ENCODE measurements around the gene CDKN2D. TPM values are rescaled to one million over a fixed set of nuclear protein-coding genes. Genes with fewer than 3 reads are reported as not detected.

Gene CDKN2D
- 4.8 to 6.0 TPM (median 5.3 TPM) in 5 replicates for total RNA-seq (2022; extraction: Qiagen RNA extraction)

DNA sequence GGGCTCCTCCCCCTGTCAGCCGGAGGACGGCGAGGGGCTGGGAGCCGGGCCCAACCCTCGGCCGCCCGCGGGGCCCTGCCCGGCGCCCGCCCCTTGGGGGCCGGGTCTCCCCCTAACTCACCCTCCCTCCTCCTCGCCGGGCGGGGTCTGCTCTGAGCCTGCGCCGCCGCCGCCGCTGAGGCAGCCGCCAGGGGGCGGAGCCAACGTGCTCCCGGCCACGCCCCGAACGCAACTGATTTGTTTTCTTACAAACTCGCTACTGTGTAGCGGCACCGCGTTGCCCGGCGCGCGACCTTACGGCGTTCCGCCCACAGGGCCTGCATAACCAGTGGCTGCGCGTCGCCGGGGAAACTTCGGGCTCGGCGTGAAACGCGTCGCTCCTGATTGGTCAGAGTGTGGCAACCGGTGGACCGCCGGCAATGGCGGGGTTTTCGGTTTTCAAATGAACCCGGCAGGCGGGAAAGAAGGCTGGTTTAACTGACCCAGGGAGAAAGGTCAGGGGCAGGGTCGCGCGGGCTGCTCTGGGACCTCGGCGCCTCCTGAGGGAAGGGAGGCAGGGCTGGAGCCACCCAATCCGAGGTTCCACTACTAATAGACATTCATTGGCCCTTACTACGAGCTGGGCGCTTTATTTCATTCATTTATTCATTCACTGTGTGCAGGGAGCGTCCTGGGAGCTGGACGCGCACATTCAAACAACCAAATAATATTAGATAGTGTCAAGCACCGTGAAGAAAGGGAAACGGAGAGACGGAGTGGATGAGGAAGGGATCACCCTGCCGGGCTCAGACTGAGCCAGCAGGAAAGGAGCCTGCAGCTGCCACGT is at the start of gene CDKN2D:
Gene CDKN2D, minus strand, starts transcription at position 154 of the 826 bp plus-strand sequence. CDS start 326 bp downstream, outside the sequence.

DNA sequence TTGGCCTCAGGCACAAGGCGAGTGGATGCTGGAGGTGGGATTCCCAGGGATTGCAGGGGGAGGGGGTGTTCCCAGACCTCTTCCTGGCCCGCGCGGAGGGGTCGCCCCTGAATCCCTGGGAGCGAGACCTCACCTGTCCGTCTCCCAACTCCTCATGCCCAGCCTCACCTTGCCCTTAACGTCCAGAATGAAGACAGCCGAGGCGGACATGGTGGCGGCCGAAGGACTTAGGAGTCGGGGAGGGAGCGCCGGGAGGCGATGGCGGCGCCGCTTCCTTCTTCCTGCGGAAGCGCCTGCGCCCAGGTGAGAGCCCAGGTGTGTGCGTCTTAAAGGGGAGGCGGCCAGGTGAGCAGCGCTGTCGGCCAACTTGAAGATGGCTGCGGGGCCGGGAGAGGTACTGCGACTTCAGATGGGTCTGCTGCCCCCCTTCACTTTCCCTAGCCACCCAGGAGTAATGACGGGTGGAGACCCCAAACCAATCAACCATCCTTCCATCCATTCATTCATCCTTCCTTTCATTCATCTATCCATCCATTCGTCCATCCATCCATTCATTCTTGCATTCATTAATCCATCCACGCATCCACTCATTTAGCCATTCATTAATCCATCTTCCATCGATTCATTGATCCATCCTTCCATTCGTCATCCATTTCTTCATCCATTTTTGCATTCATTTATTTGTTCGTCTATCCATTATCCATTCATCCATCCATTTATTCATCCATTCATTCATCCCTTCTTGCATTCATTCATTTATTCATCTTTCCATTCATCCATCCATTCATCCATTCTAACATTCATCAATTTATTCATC is 18.5 kb upstream of the CDKN2D start, which contains the start of gene AP1M2:
Gene AP1M2, minus strand, starts transcription at position 291 of the 817 bp plus-strand sequence. Its CDS starts 81 bp downstream, at position 210.

DNA sequence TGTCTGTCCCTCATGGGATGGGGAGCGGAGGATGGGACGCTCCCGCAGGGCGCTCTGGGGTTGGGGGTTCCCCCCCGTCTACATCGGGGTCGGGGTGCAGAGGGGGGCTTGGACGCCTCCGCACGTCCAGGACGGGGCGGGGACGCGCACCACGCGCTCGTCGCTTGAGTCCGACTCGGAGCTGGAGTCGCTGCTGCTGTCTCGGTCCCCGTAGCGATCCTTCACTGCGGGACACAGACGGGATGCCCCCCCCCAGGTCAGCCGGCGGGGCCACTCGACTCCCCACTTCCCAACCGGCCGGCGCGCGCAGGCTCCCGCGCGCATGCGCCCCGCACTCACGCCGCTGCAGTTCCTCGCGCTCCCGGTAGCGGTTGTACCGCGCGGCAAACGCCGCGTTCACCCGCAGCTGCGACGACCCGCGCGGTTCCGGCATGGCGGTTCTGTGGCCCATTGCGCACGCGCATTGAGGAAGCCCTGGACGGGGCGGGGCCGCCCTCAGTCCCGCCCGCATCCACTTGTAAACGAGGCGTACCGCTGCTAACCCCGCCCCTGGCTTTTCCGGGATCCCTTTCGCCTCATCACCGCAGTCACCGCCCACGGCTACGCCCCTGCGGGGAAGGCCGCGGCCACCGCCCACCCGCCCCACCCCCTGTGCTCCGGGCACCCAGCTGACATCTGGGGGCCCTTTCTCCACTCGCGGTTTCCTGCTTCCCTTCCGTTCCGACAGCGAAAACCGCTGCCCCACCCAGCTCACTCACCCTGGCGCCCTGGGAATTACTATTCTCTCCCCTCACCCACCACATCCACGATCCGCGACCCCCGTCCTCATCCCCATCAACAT is 3.0 kb downstream of the CDKN2D start, which contains the start of gene KRI1:
Gene KRI1, minus strand, starts transcription at position 444 of the 841 bp plus-strand sequence. Its CDS starts 11 bp downstream, at position 433.

DNA sequence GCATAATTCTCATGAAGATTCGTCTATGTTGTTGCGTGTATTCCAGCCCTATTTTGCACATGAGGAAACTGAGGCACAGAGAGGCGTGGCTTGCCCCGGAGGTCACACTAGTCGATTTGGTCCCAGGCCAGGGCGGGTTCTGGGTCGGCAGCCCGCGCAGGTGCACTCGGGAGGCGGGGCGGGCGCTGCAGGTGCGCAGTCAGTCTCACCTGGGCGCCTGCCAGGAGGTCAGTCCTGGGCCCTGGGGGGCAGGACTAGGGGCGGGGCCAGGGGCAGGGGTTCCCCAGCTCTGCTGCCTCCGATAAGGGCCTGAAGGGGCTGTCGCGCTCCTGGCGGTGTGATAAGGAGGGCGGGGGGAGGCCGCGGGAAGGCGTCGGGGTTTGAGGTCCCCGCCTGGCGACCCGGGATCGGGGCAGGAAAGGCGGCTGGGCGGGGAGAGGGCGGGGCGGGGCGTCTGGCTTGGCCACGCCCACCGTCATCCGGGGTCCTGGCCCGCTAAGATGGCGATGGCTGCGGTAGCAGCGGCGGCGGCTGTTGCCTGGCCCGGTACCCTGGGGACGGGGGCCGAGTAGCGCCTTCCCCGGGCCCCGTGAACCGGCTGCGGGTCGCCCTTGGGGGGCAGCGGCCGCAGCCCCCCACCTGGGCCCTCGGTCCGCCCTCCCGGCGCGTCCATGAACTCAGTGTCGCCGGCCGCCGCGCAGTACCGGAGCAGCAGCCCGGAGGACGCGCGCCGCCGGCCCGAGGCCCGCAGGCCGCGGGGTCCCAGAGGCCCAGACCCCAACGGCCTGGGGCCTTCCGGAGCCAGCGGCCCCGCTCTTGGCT is 25.1 kb downstream of the CDKN2D start, which contains the start of gene ATG4D:
Gene ATG4D, plus strand, starts transcription at position 485 of the 822 bp plus-strand sequence. Its CDS starts 187 bp downstream, at position 672.

DNA sequence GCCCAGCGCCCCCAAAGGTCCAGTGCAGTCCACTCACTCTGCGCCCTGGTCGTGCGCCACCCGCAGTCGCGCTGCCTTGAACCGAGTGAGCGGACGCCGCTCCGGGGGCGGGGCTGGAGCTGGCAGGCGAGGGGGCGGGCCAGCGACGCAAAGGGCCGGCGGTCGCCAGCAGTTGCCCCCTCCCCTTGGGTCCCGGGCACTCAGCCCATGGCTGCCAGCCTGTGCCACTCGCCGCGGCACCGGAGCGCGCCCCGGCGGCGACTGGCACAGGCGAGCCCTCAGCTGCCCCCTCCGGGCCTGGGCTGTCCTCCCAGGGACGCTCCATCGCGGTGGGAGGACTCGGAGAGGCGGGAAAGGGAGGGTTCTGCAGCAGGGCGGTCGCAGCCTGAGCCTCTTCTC is 51.4 kb downstream of the CDKN2D start, which contains the start of gene S1PR5:
Gene S1PR5, minus strand, starts transcription at position 87 of the 399 bp plus-strand sequence. CDS start 2,436 bp downstream, outside the sequence.

Other genes starting within 250 kb of the CDKN2D start
- gene RAVER1, start 235.4 kb downstream of the CDKN2D start, total RNA-seq (2022; extraction: Qiagen RNA extraction): 24.6 to 28.7 TPM (median 27.8 TPM) in 5 replicates
- gene ICAM3, start 229.4 kb downstream of the CDKN2D start, total RNA-seq (2022; extraction: Qiagen RNA extraction): 6.4 to 9.7 TPM (median 8.2 TPM) in 5 replicates
- 31.1 to 43.7 TPM (median 40.2 TPM) in 5 replicates for gene TYK2, start 188.4 kb downstream of the CDKN2D start, total RNA-seq (2022; extraction: Qiagen RNA extraction)
- gene CDC37, start 165.4 kb downstream of the CDKN2D start, total RNA-seq (2022; extraction: Qiagen RNA extraction): 166 to 190 TPM (median 172 TPM) in 5 replicates
- gene PDE4A, start 148.4 kb downstream of the CDKN2D start, total RNA-seq (2022; extraction: Qiagen RNA extraction): 4.2 to 4.6 TPM (median 4.5 TPM) in 5 replicates
- gene KEAP1, start 65.6 kb downstream of the CDKN2D start, total RNA-seq (2022; extraction: Qiagen RNA extraction): 49.8 to 65.7 TPM (median 53.9 TPM) in 5 replicates
- gene S1PR5, start 51.5 kb downstream of the CDKN2D start, total RNA-seq (2022; extraction: Qiagen RNA extraction): 1.2 to 1.9 TPM (median 1.6 TPM) in 5 replicates
- 17.3 to 22.3 TPM (median 20.2 TPM) in 5 replicates for gene ATG4D, start 25.1 kb downstream of the CDKN2D start, total RNA-seq (2022; extraction: Qiagen RNA extraction)
- 13.9 to 18.1 TPM (median 15.3 TPM) in 5 replicates for gene KRI1, start 3.0 kb downstream of the CDKN2D start, total RNA-seq (2022; extraction: Qiagen RNA extraction)
- gene AP1M2, start 18.3 kb upstream of the CDKN2D start, total RNA-seq (2022; extraction: Qiagen RNA extraction): 29.1 to 51.6 TPM (median 39.6 TPM) in 5 replicates
- gene SLC44A2, start 56.6 kb upstream of the CDKN2D start, total RNA-seq (2022; extraction: Qiagen RNA extraction): 6.6 to 9.1 TPM (median 8.0 TPM) in 5 replicates
- 152 to 179 TPM (median 162 TPM) in 5 replicates for gene ILF3, start 85.4 kb upstream of the CDKN2D start, total RNA-seq (2022; extraction: Qiagen RNA extraction)
- 26.7 to 32.6 TPM (median 32.3 TPM) in 5 replicates for gene QTRT1, start 132.5 kb upstream of the CDKN2D start, total RNA-seq (2022; extraction: Qiagen RNA extraction)
- 48.7 to 54.7 TPM (median 54.7 TPM) in 5 replicates for gene DNM2, start 149.1 kb upstream of the CDKN2D start, total RNA-seq (2022; extraction: Qiagen RNA extraction)

Measured in A549 treated with Hydrocortisone at 1 μM for 4 hours (cell line).